ENCODE results near the gene CLSTN2. TPM values are rescaled to one million over a fixed set of nuclear protein-coding genes. Genes with fewer than 3 reads are reported as not detected.

The CLSTN2 gene
- total RNA-seq, 1 experiment from 2014 or later = 0.68 TPM

DNA sequence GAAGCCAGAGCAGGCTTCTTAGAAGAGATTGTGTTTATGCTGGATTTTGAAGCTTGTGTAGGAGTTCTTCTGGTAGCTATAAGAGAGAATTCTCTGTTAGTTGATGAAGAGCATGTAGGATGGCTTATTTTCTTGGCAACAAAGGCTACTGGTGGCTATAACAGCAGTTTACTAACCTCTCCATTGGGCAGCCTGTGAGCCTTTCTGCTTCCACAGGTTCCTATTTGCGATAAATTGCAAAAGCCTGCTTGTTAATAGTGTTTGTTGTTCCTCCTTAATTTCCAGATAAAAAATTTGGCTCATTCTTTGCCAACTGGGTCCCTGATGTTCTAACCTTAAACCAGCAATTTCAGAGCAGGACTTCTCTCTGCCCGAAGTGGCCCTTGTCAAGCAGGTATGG lies 452.3 kb downstream of the CLSTN2 start:
- H3K27me3 Mint-ChIP-seq (ENCODE audit: low read depth) = no peaks in the 10 kb centered on the region; the same call in 1 of the 2 replicates

More for the DNA sequence above, 452.3 kb downstream of the CLSTN2 start:
- Mint-ChIP-seq H3K27ac (no peak overlapping the region), H3K9me3 (peaks cover 4% of the 10 kb centered on the region in 2 experiments; a peak in 2 of 5 replicates), H3K4me1 (peaks cover 17 to 23% of the 10 kb centered on the region in 2 experiments), H3K4me3 (no peak overlapping the region), H3K36me3 (ENCODE audit: insufficient read depth in 1 of 3, low read depth in 3 of 3) (no peaks in the 10 kb centered on the region)
- H3K27ac ChIP-seq (ENCODE audit: insufficient read length, low read depth, low read length) = no peak overlapping the region
- H3K4me2 ChIP-seq (ENCODE audit: insufficient read depth, insufficient read length, low read length) = no peak overlapping the region
- no peak overlapping the region for H2AK5ac ChIP-seq (ENCODE audit: insufficient read length, low read length)
- no peaks in the 10 kb centered on the region for H4K20me1 ChIP-seq (ENCODE audit: control insufficient read depth, insufficient read depth, insufficient read length)
- no peak overlapping the region for H2BK15ac ChIP-seq (ENCODE audit: low read depth, low read length)
- no peak overlapping the region for H2BK20ac ChIP-seq (ENCODE audit: low read depth, low read length, poor library complexity, severe bottlenecking)
- no peaks in the 10 kb centered on the region for H3K79me1 ChIP-seq (ENCODE audit: insufficient read depth, low read depth, low read length, poor library complexity, severe bottlenecking)
- DNase-seq = no peak
- no peaks in the 10 kb centered on the region for H3K23me2 ChIP-seq (ENCODE audit: insufficient read length, low read depth, low read length, poor library complexity, severe bottlenecking)
- no peaks in the 10 kb centered on the region for H3K79me2 ChIP-seq (ENCODE audit: insufficient read depth, low read length)
- H2BK12ac ChIP-seq (ENCODE audit: insufficient read length, low read depth, low read length) = no peak overlapping the region
- TF ChIP-seq, protein P1, sequence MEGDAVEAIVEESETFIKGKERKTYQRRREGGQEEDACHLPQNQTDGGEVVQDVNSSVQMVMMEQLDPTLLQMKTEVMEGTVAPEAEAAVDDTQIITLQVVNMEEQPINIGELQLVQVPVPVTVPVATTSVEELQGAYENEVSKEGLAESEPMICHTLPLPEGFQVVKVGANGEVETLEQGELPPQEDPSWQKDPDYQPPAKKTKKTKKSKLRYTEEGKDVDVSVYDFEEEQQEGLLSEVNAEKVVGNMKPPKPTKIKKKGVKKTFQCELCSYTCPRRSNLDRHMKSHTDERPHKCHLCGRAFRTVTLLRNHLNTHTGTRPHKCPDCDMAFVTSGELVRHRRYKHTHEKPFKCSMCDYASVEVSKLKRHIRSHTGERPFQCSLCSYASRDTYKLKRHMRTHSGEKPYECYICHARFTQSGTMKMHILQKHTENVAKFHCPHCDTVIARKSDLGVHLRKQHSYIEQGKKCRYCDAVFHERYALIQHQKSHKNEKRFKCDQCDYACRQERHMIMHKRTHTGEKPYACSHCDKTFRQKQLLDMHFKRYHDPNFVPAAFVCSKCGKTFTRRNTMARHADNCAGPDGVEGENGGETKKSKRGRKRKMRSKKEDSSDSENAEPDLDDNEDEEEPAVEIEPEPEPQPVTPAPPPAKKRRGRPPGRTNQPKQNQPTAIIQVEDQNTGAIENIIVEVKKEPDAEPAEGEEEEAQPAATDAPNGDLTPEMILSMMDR (conservative IDR thresholded peaks at IDR 0.05) = no peak
- H3K18ac ChIP-seq (ENCODE audit: insufficient read length, low read depth, low read length) = no peak overlapping the region
- H2BK120ac ChIP-seq (ENCODE audit: low read depth, low read length, poor library complexity, severe bottlenecking) = no peak overlapping the region
- no peaks in the 10 kb centered on the region for H3K9me3 ChIP-seq (ENCODE audit: control insufficient read depth, low read depth, low read length)
- no peak overlapping the region for H3K56ac ChIP-seq (ENCODE audit: insufficient read length, low read depth, low read length)
- no peak overlapping the region for H2BK5ac ChIP-seq (ENCODE audit: insufficient read length, low read length)
- no peak overlapping the region for H3K23ac ChIP-seq (ENCODE audit: insufficient read length, low read depth, low read length)
- no peak overlapping the region for H3K14ac ChIP-seq (ENCODE audit: insufficient read depth, low read length)
- no peak overlapping the region for H3K4ac ChIP-seq (ENCODE audit: low read depth, low read length)
- no peak overlapping the region for H2AFZ ChIP-seq (ENCODE audit: low read length)
- H4K91ac ChIP-seq (ENCODE audit: insufficient read length, low read depth, low read length) = no peak overlapping the region
- no peak overlapping the region for H4K5ac ChIP-seq (ENCODE audit: insufficient read length, low read depth, low read length)
- H4K8ac ChIP-seq (replicated peaks; ENCODE audit: insufficient read length, low read depth, low read length) = no peak overlapping the region
- no peaks in the 10 kb centered on the region; the same call in 1 of the 2 replicates for H3K4me1 ChIP-seq (ENCODE audit: insufficient read depth, low read length)
- no peak overlapping the region for H3T11ph ChIP-seq (ENCODE audit: low read length)
- no CpG with 5 or more reads among the region's 2 CpGs for WGBS (ENCODE audit: extremely low coverage, insufficient read length, low lambda C conversion rate)
- no peaks in the 10 kb centered on the region for H3K27me3 ChIP-seq (ENCODE audit: insufficient read depth, low read length)
- H3K9ac ChIP-seq (ENCODE audit: extremely low read depth, insufficient read length, low read length) = no peak overlapping the region

All from H9 (cell line).